GM12873 (cell line): ENCODE data around the gene PTPRK.

Experiments
- CTCF ChIP-seq: IDR thresholded peaks from 2 replicates; pipeline ENCODE4 v1.5.1; 2012; ENCODE audit warnings: low read depth, mild to moderate bottlenecking, moderate library complexity, low read length, control low read depth; ENCODE audit not compliant: insufficient read depth; ENCODE audit errors: missing control alignments

Gene PTPRK

GRCh38 chr6:128242765-128243403 is 277.5 kb downstream of the PTPRK start:
- TF ChIP-seq CTCF = no peak

GRCh38 chr6:128241216-128241615 is 279.2 kb downstream of the PTPRK start:
- no peak for TF ChIP-seq CTCF

DNA sequence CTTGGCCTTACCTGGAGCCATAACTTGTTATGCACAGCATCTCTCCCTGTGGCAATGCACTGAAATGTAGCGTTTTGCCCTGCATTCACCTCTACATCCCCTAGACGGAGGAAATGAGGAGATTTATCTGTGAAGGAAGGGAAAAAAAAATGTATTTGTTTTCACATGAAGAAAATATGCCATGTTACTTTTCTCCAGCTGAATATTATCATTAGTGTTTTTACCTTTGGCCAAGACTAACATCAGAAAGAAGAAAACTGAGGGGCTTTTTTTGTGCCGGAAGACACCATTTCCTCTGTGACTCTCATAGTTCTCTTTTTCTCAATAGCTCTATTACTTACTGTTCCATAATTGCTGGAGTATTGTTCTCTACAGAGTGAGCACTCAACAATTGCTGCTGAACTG is 280.4 kb downstream of the PTPRK start:
- TF ChIP-seq CTCF = no peak

DNA sequence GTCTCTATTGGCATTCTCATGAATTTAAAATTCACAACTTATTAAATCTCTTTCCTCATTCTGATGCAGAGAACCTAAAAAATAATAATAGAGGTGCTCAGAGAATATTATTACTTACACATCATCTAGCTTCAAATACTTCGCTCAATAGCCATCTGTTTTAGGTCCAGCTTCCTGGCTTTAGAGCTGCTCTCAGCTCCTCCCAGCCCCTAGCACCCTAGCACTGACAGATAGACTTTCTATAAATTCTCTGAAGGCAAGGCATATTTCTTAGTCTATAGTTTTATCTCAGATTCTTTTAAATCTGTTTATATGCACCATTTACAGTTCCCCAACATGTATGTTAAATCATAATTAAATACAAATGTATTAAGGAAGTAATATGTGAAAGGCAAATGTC is 281.3 kb downstream of the PTPRK start:
- TF ChIP-seq CTCF = no peak

- no peak for TF ChIP-seq CTCF
Measured at GRCh38 chr6:128238225-128238624, 282.2 kb downstream of the PTPRK start.

DNA sequence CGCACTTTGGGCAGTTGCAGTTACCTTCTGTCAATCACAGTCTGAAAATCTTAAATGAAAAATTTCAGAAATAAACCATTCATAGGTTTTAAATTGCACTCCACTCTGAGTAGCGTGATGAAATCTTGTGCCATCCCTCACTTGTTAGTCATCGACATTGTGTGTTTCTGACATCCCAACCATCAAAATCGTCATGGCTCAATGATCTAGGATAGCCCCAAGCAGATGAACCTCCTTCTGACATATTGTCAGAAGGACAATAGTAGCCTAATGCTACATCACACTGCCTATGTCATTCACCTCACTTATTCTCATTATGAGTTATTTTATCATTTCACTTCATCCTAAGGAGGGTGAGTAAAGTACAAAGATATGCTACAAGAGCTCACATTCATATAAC is 284.8 kb downstream of the PTPRK start:
- no peak for TF ChIP-seq CTCF

GRCh38 chr6:128233531-128233930 is 286.9 kb downstream of the PTPRK start:
- no peak for TF ChIP-seq CTCF
